HL-60 (cell line): ENCODE results near the gene CMTM1.
"Not testable (repeated sequence)": the region's sequence is repeated elsewhere in the genome, so short reads cannot be mapped to it uniquely, and the experiment has no call there.

Experiments
- DNase-seq, 2 experiments: peaks; one replicate each; pipeline ENCODE4 v3.0.0-alpha.2; 2010 to 2020; ENCODE audit warnings: low read depth in 1 of 2, low spot score in 1 of 2
- H3K27ac ChIP-seq: fragments of 250-450 bp; sonication (Bioruptor Pico); replicated peaks from 2 replicates; pipeline ENCODE4 v1.5.1; 2020; ENCODE audit warnings: mild to moderate bottlenecking, moderate library complexity
- H3K27me3 ChIP-seq: fragments of 250-450 bp; sonication (Bioruptor Pico); 2 replicates; pipeline ENCODE4 v1.5.1; 2021; ENCODE audit warnings: mild to moderate bottlenecking, moderate library complexity; ENCODE audit not compliant: insufficient read depth, poor library complexity, severe bottlenecking
- H3K4me3 ChIP-seq: replicated peaks from 2 replicates; pipeline ENCODE4 v1.5.1; 2011; ENCODE audit warnings: mild to moderate bottlenecking, control low read depth, low read length; ENCODE audit not compliant: insufficient read depth
- CTCF ChIP-seq: IDR thresholded peaks from one replicate; pipeline ENCODE4 v1.5.1; 2011; ENCODE audit warnings: low read length, control low read depth, inconsistent platforms; ENCODE audit not compliant: insufficient read depth
- GABPA ChIP-seq: IDR thresholded peaks from 2 replicates; pipeline ENCODE4 v1.6.1; 2012; ENCODE audit warnings: low read depth
- POLR2AphosphoS5 ChIP-seq: IDR thresholded peaks from 2 replicates; pipeline ENCODE4 v1.6.1; 2012; ENCODE audit warnings: low read depth
- REST ChIP-seq: IDR thresholded peaks from 2 replicates; pipeline ENCODE4 v1.6.1; 2012; ENCODE audit warnings: low read depth; ENCODE audit not compliant: insufficient replicate concordance
- SPI1 ChIP-seq: IDR thresholded peaks from 2 replicates; pipeline ENCODE4 v1.6.1; 2012; ENCODE audit warnings: low read depth, mild to moderate bottlenecking, borderline replicate concordance

Gene CMTM1

GRCh38 chr16:66563574-66564334, 2.5 kb upstream of the CMTM1 start:
- peak overlapping the region; percentile 51 for H3K27ac ChIP-seq
- DNase-seq = no peak
- no peak overlapping the region for H3K4me3 ChIP-seq
- TF ChIP-seq SPI1 (no peak), GABPA (no peak), REST (no peak), CTCF (no peak), POLR2AphosphoS5 (no peak)
- no peaks in the 10 kb centered on the region for H3K27me3 ChIP-seq

GRCh38 chr16:66567270-66567669, 1.0 kb downstream of the CMTM1 start:
- not testable (repeated sequence) for H3K27ac ChIP-seq, H3K27me3 ChIP-seq, DNase-seq

GRCh38 chr16:66568355-66568754, 2.1 kb downstream of the CMTM1 start:
- TF ChIP-seq GABPA (no peak), CTCF (no peak), POLR2AphosphoS5 (no peak), REST (no peak), SPI1 (no peak)
- Histone ChIP-seq H3K4me3 (no peak overlapping the region), H3K27ac (no peak overlapping the region), H3K27me3 (no peaks in the 10 kb centered on the region)
- DNase-seq = no peak

More at GRCh38 chr16:66567270-66567669, 1.0 kb downstream of the CMTM1 start:
- not testable (repeated sequence) for H3K4me3 ChIP-seq

DNA sequence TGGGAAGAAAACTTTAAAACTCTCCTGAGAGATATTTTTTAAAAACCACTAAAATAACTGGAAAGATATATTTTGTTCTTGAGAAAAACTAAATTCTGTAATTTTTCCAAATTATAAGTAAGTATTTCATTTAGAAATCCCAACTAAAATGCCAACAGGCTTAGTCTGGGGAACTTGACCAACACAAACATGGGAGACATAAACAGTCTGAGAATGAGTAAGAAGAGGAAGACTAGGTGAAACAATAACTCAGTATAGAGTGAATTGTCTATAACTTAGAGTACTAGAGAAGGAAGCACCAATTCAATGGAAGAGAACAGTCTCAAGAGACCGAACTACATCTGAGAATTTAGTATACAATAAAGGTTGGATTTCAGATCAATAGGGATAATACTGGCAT, 2.9 kb downstream of the CMTM1 start:
- no peak for DNase-seq
- Histone ChIP-seq H3K4me3 (no peak overlapping the region), H3K27ac (no peak overlapping the region), H3K27me3 (no peaks in the 10 kb centered on the region)
- no peak for TF ChIP-seq GABPA
- no peak for TF ChIP-seq REST
- no peak for TF ChIP-seq CTCF
- no peak for TF ChIP-seq POLR2AphosphoS5
- TF ChIP-seq SPI1 = no peak
